Measurements from ENCODE around the gene CRYGB. TPM values are rescaled to one million over a fixed set of nuclear protein-coding genes. Genes with fewer than 3 reads are reported as not detected.

CRYGB gene
- total and polyA plus RNA-seq, 2 of the 4 experiments (the other 2 are of a cell fraction) = not detected

GRCh38 chr2:208097313-208097712 lies 48.6 kb downstream of the CRYGB start:
- Histone ChIP-seq H3K18ac (ENCODE audit: low read depth, low read length) (no peak overlapping the region), H2AK5ac (ENCODE audit: low read depth, low read length) (no peak overlapping the region), H3K27ac (ENCODE audit: insufficient read depth, low read length) (no peak overlapping the region), H2BK20ac (ENCODE audit: low read depth, low read length) (no peak overlapping the region), H4K5ac (ENCODE audit: low read depth, low read length) (no peak overlapping the region), H2AFZ (replicated peaks; ENCODE audit: low read length, poor library complexity) (no peak overlapping the region), H4K8ac (ENCODE audit: low read depth in 2 of 2, low read length in 2 of 2) (no peak overlapping the region), H3K9me3 (ENCODE audit: control insufficient read depth, insufficient read depth, low read length) (no peaks in the 10 kb centered on the region), H4K91ac (ENCODE audit: insufficient read depth, low read depth, low read length) (no peak overlapping the region), H3K4me1 (ENCODE audit: control insufficient read depth, insufficient read depth, low read length) (no peaks in the 10 kb centered on the region), H3K79me1 (ENCODE audit: low read depth in 1 of 2, low read length in 2 of 2) (no peaks in the 10 kb centered on the region), H3K9ac (ENCODE audit: low read depth, low read length) (no peak overlapping the region), H3K27me3 (ENCODE audit: control insufficient read depth, insufficient read depth, low read length) (peaks cover 2% of the 10 kb centered on the region), H3K23ac (ENCODE audit: low read depth, low read length) (no peak overlapping the region), H3K4ac (ENCODE audit: low read depth, low read length) (no peak overlapping the region), H2BK15ac (ENCODE audit: low read depth, low read length) (no peak overlapping the region), H3K9me1 (ENCODE audit: insufficient read depth, low read length) (no peaks in the 10 kb centered on the region), H3K4me3 (ENCODE audit: insufficient read depth, low read depth, low read length) (no peak overlapping the region), H2BK120ac (ENCODE audit: low read depth, low read length) (no peak overlapping the region), H2BK5ac (ENCODE audit: low read depth, low read length, poor library complexity, severe bottlenecking) (no peak overlapping the region), H4K20me1 (ENCODE audit: insufficient read depth, low read length) (no peaks in the 10 kb centered on the region), H3K56ac (ENCODE audit: extremely low read depth, insufficient read depth, low read length) (no peak overlapping the region), H2AK9ac (replicated peaks; ENCODE audit: low read depth, low read length, poor library complexity) (no peak overlapping the region), H3K14ac (replicated peaks; ENCODE audit: low read depth, low read length) (no peak overlapping the region), H3K4me2 (ENCODE audit: low read depth, low read length) (no peak overlapping the region), H3K36me3 (ENCODE audit: control insufficient read depth, insufficient read depth, low read length) (no peaks in the 10 kb centered on the region)
- intact Hi-C loops (cut with micrococcal nuclease) = no loop called here
- in situ Hi-C loops (cut with MboI; ENCODE audit: low sequenced_read_pairs) = no loop called here
- 52% methylated on average over 3 of the region's 3 CpGs; no CpG with 5 or more reads in 1 of the 2 experiments for WGBS, 2 experiments (ENCODE audit: extremely low coverage in 2 of 2, insufficient read length in 1 of 2)
- no peak for ATAC-seq (ENCODE audit: low read depth)
- TF ChIP-seq FOS (IDR thresholded peaks at IDR 0.05; ENCODE audit: low read depth, low read length) = no peak
- TF ChIP-seq RFX5 (IDR thresholded peaks at IDR 0.05; ENCODE audit: low read depth, low read length) = no peak
- no peak for TF ChIP-seq SMC3 (IDR thresholded peaks at IDR 0.05; ENCODE audit: low read depth, low read length)
- TF ChIP-seq POLR2A (IDR thresholded peaks at IDR 0.05; ENCODE audit: low read depth, low read length) = no peak
- TF ChIP-seq, protein P1, sequence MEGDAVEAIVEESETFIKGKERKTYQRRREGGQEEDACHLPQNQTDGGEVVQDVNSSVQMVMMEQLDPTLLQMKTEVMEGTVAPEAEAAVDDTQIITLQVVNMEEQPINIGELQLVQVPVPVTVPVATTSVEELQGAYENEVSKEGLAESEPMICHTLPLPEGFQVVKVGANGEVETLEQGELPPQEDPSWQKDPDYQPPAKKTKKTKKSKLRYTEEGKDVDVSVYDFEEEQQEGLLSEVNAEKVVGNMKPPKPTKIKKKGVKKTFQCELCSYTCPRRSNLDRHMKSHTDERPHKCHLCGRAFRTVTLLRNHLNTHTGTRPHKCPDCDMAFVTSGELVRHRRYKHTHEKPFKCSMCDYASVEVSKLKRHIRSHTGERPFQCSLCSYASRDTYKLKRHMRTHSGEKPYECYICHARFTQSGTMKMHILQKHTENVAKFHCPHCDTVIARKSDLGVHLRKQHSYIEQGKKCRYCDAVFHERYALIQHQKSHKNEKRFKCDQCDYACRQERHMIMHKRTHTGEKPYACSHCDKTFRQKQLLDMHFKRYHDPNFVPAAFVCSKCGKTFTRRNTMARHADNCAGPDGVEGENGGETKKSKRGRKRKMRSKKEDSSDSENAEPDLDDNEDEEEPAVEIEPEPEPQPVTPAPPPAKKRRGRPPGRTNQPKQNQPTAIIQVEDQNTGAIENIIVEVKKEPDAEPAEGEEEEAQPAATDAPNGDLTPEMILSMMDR (conservative IDR thresholded peaks at IDR 0.05; ENCODE audit: low read depth, low read length) = no peak
- no peak for TF ChIP-seq CHD1 (IDR thresholded peaks at IDR 0.05; ENCODE audit: low read depth, low read length)
- TF ChIP-seq BHLHE40 (IDR thresholded peaks at IDR 0.05; ENCODE audit: low read depth, low read length) = no peak
- TF ChIP-seq NFE2L2 (IDR thresholded peaks at IDR 0.05; ENCODE audit: low read depth, low read length) = no peak
- no peak for TF ChIP-seq RAD21 (IDR thresholded peaks at IDR 0.05; ENCODE audit: low read length)
- no peak for TF ChIP-seq MAFK (IDR thresholded peaks at IDR 0.05; ENCODE audit: low read depth, low read length)
- TF ChIP-seq ELK1 (IDR thresholded peaks at IDR 0.05; ENCODE audit: borderline replicate concordance, low read depth, low read length) = no peak
- no peak for TF ChIP-seq MAZ (IDR thresholded peaks at IDR 0.05; ENCODE audit: borderline replicate concordance, low read depth, low read length)
- TF ChIP-seq, protein P2, sequence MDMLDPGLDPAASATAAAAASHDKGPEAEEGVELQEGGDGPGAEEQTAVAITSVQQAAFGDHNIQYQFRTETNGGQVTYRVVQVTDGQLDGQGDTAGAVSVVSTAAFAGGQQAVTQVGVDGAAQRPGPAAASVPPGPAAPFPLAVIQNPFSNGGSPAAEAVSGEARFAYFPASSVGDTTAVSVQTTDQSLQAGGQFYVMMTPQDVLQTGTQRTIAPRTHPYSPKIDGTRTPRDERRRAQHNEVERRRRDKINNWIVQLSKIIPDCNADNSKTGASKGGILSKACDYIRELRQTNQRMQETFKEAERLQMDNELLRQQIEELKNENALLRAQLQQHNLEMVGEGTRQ (IDR thresholded peaks at IDR 0.05; ENCODE audit: low read depth, low read length) = no peak
- TF ChIP-seq MXI1 (IDR thresholded peaks at IDR 0.05; ENCODE audit: borderline replicate concordance, low read depth, low read length) = no peak
- no peak for TF ChIP-seq RCOR1 (IDR thresholded peaks at IDR 0.05; ENCODE audit: insufficient replicate concordance, low read length)
- TF ChIP-seq CEBPB (IDR thresholded peaks at IDR 0.05; ENCODE audit: low read depth, low read length) = no peak
- POLR2A ChIA-PET (ENCODE audit: unreplicated experiment) = no interaction called here
- DNase-seq = no peak
- CTCF ChIA-PET = no interaction called here
- dilution Hi-C loops (cut with HindIII; ENCODE audit: low sequenced_read_pairs, unreplicated experiment) = no loop called here
- BruUV-seq (replicated peaks) = no TSS peak

All from IMR-90 (cell line).